RWPE2 (cell line): ENCODE data around the gene ELOVL1.

Experiments
- ATAC-seq: fragments of 200-7000 bp; cut with Tn5 transposase; 3 replicates; pipeline ENCODE4 v1.9.1; 2021; ENCODE audit warnings: low read depth
- DNase-seq: peaks from one replicate; pipeline ENCODE4 v3.0.0-alpha.2; 2020; ENCODE audit warnings: low spot score
- H3K27ac ChIP-seq: fragments of 450-650 bp; 2 replicates; pipeline ENCODE4 v1.5.1; 2017; ENCODE audit warnings: mild to moderate bottlenecking; ENCODE audit not compliant: poor library complexity, severe bottlenecking
- H3K27me3 ChIP-seq: fragments of 250-450 bp; sonication (Bioruptor Pico); 2 replicates; pipeline ENCODE4 v1.5.1; 2021; ENCODE audit warnings: mild to moderate bottlenecking, moderate library complexity; ENCODE audit not compliant: insufficient read depth, poor library complexity, severe bottlenecking
- H3K36me3 ChIP-seq: fragments of 250-450 bp; sonication (Bioruptor Pico); 2 replicates; pipeline ENCODE4 v1.5.1; 2020; ENCODE audit warnings: low read depth, mild to moderate bottlenecking, moderate library complexity
- H3K4me1 ChIP-seq: fragments of 250-450 bp; sonication (Bioruptor Pico); 2 replicates; pipeline ENCODE4 v1.5.1; 2021; ENCODE audit warnings: mild to moderate bottlenecking, moderate library complexity; ENCODE audit not compliant: insufficient read depth, poor library complexity, severe bottlenecking
- H3K4me3 ChIP-seq: fragments of 250-450 bp; sonication (Bioruptor Pico); 2 replicates; pipeline ENCODE4 v1.5.1; 2021; ENCODE audit warnings: mild to moderate bottlenecking, moderate library complexity; ENCODE audit not compliant: severe bottlenecking
- H3K9me3 ChIP-seq: fragments of 250-450 bp; sonication (Bioruptor Pico); 2 replicates; pipeline ENCODE4 v1.5.1; 2021; ENCODE audit warnings: mild to moderate bottlenecking, moderate library complexity; ENCODE audit not compliant: severe bottlenecking
- CTCF ChIP-seq: fragments of 450-650 bp; IDR thresholded peaks from one replicate; pipeline ENCODE4 v1.5.1; 2017; ENCODE audit warnings: mild to moderate bottlenecking, moderate library complexity; ENCODE audit not compliant: poor library complexity, severe bottlenecking

The ELOVL1 gene

GRCh38 chr1:43357251-43357650 lies 10.6 kb downstream of the ELOVL1 start:
- no peak for DNase-seq
- Histone ChIP-seq H3K36me3 (peaks cover 29% of the 10 kb centered on the region), H3K4me1 (peaks cover 19% of the 10 kb centered on the region), H3K4me3 (no peak overlapping the region), H3K9me3 (no peaks in the 10 kb centered on the region), H3K27ac (peak overlapping the region; percentile 78), H3K27me3 (no peaks in the 10 kb centered on the region)
- TF ChIP-seq CTCF, result no peak
- no peak for ATAC-seq

- Histone ChIP-seq H3K36me3 (peaks cover 6% of the 10 kb centered on the region), H3K4me3 (no peak overlapping the region), H3K4me1 (peaks cover under 1% of the 10 kb centered on the region), H3K27me3 (no peaks in the 10 kb centered on the region), H3K9me3 (no peaks in the 10 kb centered on the region), H3K27ac (no peak overlapping the region)
- ATAC-seq, result no peak
- DNase-seq, result no peak
- no peak for TF ChIP-seq CTCF
Observed at GRCh38 chr1:43354936-43355335, 12.9 kb downstream of the ELOVL1 start.

- no peak overlapping the region for H3K27ac ChIP-seq
- TF ChIP-seq CTCF, result no peak
Observed at GRCh38 chr1:43354471-43354870, 13.3 kb downstream of the ELOVL1 start.

GRCh38 chr1:43352881-43353280 lies 14.9 kb downstream of the ELOVL1 start:
- no peak for DNase-seq
- H3K27ac ChIP-seq, result no peak overlapping the region
- ATAC-seq, result no peak
- H3K27me3 ChIP-seq, result no peaks in the 10 kb centered on the region
- no peak for TF ChIP-seq CTCF
- H3K36me3 ChIP-seq, result no peaks in the 10 kb centered on the region; the same call in 1 of the 2 replicates
- H3K9me3 ChIP-seq, result no peaks in the 10 kb centered on the region
- H3K4me1 ChIP-seq, result peaks cover 5% of the 10 kb centered on the region
- H3K4me3 ChIP-seq, result no peak overlapping the region

More at GRCh38 chr1:43354471-43354870, 13.3 kb downstream of the ELOVL1 start:
- DNase-seq, result no peak
- H3K4me1 ChIP-seq, result peaks cover 5% of the 10 kb centered on the region
- peaks cover 2% of the 10 kb centered on the region for H3K36me3 ChIP-seq
- no peaks in the 10 kb centered on the region for H3K27me3 ChIP-seq
- H3K9me3 ChIP-seq, result no peaks in the 10 kb centered on the region
- no peak overlapping the region for H3K4me3 ChIP-seq
- no peak for ATAC-seq

- Histone ChIP-seq H3K27me3 (no peaks in the 10 kb centered on the region), H3K9me3 (no peaks in the 10 kb centered on the region), H3K4me3 (no peak overlapping the region), H3K4me1 (peaks cover 5% of the 10 kb centered on the region), H3K36me3 (no peaks in the 10 kb centered on the region; the same call in 1 of the 2 replicates), H3K27ac (no peak overlapping the region)
- TF ChIP-seq CTCF, result no peak
- DNase-seq (no peak), ATAC-seq (no peak)
Observed at GRCh38 chr1:43352351-43352705, 15.5 kb downstream of the ELOVL1 start.
